ENCODE measurements around the gene SELENBP1. TPM values are rescaled to one million over a fixed set of nuclear protein-coding genes. Genes with fewer than 3 reads are reported as not detected.
"Not testable (repeated sequence)": the region's sequence is repeated elsewhere in the genome, so short reads cannot be mapped to it uniquely, and the experiment has no call there.

The SELENBP1 gene
- total and polyA plus RNA-seq, 7 donors = 12.7 to 89.2 (median 41.2) TPM

DNA sequence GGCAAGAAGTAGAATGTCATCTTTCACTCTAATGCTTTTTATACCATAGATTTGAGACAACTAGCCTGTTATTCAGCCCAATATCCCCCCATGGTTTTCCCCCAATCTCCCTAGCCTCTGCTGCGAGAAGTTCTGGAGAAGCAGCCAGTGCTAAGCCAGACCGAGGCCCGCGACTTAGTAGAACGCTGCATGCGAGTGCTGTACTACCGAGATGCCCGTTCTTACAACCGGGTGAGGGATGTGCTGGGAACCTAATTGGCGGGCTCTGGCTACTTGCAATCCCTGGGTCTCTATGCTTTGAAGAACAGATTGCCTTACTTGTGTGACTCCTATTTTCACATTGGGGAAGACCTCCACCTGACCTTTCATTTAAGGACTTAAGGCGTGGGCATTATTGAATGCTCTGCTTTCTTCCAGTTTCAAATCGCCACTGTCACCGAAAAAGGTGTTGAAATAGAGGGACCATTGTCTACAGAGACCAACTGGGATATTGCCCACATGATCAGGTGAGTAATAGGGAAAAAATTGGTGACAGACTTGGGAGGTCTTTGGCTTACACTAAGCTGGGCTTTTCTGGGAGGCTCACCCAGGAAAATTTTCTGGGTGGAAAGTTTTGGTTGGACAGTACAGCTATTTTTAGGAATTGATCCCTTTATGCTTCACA, 28.8 kb upstream of the SELENBP1 start:
- ATAC-seq (no peak), DNase-seq (no peak)
- no peaks in the 10 kb centered on the region for H3K9me3 ChIP-seq
- peaks cover 12 to 62% of the 10 kb centered on the region in 2 donors for H3K36me3 ChIP-seq (ENCODE audit: insufficient read depth in 1 of 2, low read depth in 1 of 2)
- no peaks in the 10 kb centered on the region for H3K27me3 ChIP-seq (ENCODE audit: insufficient read depth in 3 of 3, low read length in 2 of 3)
- peak overlapping the region; percentile 98 for H3K27ac ChIP-seq
- peak overlapping the region; percentile 91 for H3K4me3 ChIP-seq
- H3K4me1 ChIP-seq = peaks cover 11% of the 10 kb centered on the region
- TF ChIP-seq, protein P1, sequence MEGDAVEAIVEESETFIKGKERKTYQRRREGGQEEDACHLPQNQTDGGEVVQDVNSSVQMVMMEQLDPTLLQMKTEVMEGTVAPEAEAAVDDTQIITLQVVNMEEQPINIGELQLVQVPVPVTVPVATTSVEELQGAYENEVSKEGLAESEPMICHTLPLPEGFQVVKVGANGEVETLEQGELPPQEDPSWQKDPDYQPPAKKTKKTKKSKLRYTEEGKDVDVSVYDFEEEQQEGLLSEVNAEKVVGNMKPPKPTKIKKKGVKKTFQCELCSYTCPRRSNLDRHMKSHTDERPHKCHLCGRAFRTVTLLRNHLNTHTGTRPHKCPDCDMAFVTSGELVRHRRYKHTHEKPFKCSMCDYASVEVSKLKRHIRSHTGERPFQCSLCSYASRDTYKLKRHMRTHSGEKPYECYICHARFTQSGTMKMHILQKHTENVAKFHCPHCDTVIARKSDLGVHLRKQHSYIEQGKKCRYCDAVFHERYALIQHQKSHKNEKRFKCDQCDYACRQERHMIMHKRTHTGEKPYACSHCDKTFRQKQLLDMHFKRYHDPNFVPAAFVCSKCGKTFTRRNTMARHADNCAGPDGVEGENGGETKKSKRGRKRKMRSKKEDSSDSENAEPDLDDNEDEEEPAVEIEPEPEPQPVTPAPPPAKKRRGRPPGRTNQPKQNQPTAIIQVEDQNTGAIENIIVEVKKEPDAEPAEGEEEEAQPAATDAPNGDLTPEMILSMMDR (IDR thresholded peaks at IDR 0.05) = no peak
- intact Hi-C loops (cut with DNase I) = loop anchor here in 1 of 2 donors (10.0 kb wide), 1 partner anchor 96 kb away; no protein-coding TSS in a partner anchor
- 86 to 91% (median 86%) methylated on average over 13 of the region's 13 CpGs for WGBS, 3 donors

DNA sequence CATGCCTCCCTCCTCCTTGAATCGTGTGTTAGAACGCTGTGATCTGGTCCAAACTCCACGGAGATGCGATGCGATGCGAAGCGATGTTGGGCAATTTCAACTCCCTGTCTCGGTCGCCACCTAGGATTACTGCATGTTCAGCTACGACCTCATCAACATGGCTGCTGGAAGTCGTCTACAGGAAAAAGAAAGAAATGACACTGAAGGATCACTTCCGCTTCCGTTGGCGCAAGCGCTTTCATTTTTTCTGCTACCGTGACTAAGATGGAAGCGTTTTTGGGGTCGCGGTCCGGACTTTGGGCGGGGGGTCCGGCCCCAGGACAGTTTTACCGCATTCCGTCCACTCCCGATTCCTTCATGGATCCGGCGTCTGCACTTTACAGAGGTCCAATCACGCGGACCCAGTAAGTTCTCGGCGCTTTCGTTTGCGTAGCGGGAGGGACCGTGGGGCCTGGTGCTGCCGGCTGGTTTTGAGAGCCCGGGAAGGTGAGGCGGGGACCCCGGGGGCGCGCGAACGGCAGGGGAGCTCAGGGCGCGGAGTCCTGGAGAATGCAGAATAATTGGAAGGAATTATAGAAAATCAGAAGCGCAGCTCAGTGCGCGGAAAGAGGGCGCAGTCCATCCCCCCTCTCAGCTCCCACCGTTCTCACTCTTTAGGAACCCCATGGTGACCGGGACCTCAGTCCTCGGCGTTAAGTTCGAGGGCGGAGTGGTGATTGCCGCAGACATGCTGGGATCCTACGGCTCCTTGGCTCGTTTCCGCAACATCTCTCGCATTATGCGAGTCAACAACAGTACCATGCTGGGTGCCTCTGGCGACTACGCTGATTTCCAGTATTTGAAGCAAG, 27.0 kb upstream of the SELENBP1 start, which contains the start of gene PSMB4:
PSMB4 (plus strand) TSS at position 250 of the 848 bp plus-strand sequence; CDS start at position 265, 15 bp downstream.
- ATAC-seq = peak; percentile 93 to 96 (median 94)

GRCh38 chr1:151396265-151396664, 23.8 kb upstream of the SELENBP1 start:
- H3K36me3 ChIP-seq (ENCODE audit: insufficient read depth in 1 of 2, low read depth in 1 of 2) = peaks cover 5 to 12% of the 10 kb centered on the region in 2 donors
- not testable (repeated sequence) for H3K4me3 ChIP-seq; ATAC-seq; H3K27me3 ChIP-seq (ENCODE audit: insufficient read depth in 3 of 3, low read length in 2 of 3); DNase-seq; H3K9me3 ChIP-seq; H3K27ac ChIP-seq
- peaks cover 11% of the 10 kb centered on the region for H3K4me1 ChIP-seq
- intact Hi-C loops (cut with DNase I) = loop anchor here in 1 of 2 donors (5.0 to 10.0 kb wide), 2 partner anchors 51 to 114 kb away; partner anchors contain the start of genes RFX5 and ZNF687
- WGBS, 3 donors = 75 to 79% (median 79%) methylated on average over 5 of the region's 5 CpGs

More for the DNA sequence above, 27.0 kb upstream of the SELENBP1 start, which contains the start of gene PSMB4:
- intact Hi-C loops (cut with DNase I) = loop anchor here (2.0 to 10.0 kb wide), 4 partner anchors 53 to 117 kb away; partner anchors contain the start of genes RFX5 (in 2 of the 2) and ZNF687 (in 1 of the 2)
- DNase-seq = peak; percentile 79 to 87
- no peaks in the 10 kb centered on the region for H3K9me3 ChIP-seq
- peaks cover 7 to 45% of the 10 kb centered on the region in 2 donors for H3K36me3 ChIP-seq (ENCODE audit: insufficient read depth in 1 of 2, low read depth in 1 of 2)
- TF ChIP-seq, protein P1 (IDR thresholded peaks at IDR 0.05) = peak; percentile 8
- WGBS, 3 donors = 0% methylated on average over 59 to 63 of the region's 63 CpGs
- H3K27ac ChIP-seq = peak within 1 kb of the TSS; percentile 98
- peaks cover 11% of the 10 kb centered on the region for H3K4me1 ChIP-seq
- no peaks in the 10 kb centered on the region for H3K27me3 ChIP-seq (ENCODE audit: insufficient read depth in 3 of 3, low read length in 2 of 3)
- H3K4me3 ChIP-seq = peak within 1 kb of the TSS; percentile 91

DNA sequence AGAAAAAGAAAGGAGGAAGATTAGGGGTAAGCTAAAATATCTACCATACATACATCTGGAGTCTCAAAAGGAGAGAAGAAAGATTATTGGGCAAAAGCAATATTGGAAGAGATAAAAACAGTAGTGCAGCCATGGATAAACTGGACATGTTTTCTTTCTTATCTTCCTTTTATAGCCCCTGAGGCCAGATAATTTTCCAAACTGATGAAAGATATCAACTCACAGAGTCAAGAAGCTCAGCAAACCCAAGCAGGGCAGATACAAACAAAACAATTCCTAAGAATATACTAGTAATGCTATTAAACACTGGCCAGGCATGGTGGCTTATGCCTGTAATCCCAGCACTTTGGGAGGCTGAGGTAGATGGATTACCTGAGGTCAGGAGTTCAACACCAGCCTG, 21.1 kb upstream of the SELENBP1 start:
- ATAC-seq = no peak
- no peaks in the 10 kb centered on the region for H3K27me3 ChIP-seq (ENCODE audit: insufficient read depth in 3 of 3, low read length in 2 of 3)
- no peaks in the 10 kb centered on the region for H3K4me1 ChIP-seq
- intact Hi-C loops (cut with DNase I) = loop anchor here in 1 of 2 donors (10.0 kb wide), 1 partner anchor 49 kb away; the partner anchor contains the start of gene RFX5
- DNase-seq = no peak
- no peak overlapping the region for H3K4me3 ChIP-seq
- no peak overlapping the region for H3K27ac ChIP-seq
- no peaks in the 10 kb centered on the region for H3K36me3 ChIP-seq (ENCODE audit: insufficient read depth in 1 of 2, low read depth in 1 of 2)
- H3K9me3 ChIP-seq = no peaks in the 10 kb centered on the region
- TF ChIP-seq, protein P1 (IDR thresholded peaks at IDR 0.05) = no peak
